GM12891 (cell line): ENCODE measurements around the gene HIRA.

Source experiments
- POLR2A ChIP-seq: IDR thresholded peaks from 2 replicates; pipeline ENCODE4 v1.6.1; 2011; ENCODE audit warnings: low read depth, low read length, control low read depth
- POLR2AphosphoS5 ChIP-seq: IDR thresholded peaks from 2 replicates; pipeline ENCODE4 v1.6.1; 2011; ENCODE audit warnings: low read depth, low read length, control low read depth
- TAF1 ChIP-seq: IDR thresholded peaks from 2 replicates; pipeline ENCODE4 v1.6.1; 2011; ENCODE audit warnings: low read depth, low read length, control low read depth

GRCh38 chr22:19319281-19319680, 112.3 kb downstream of the HIRA start:
- TF ChIP-seq POLR2A (no peak), POLR2AphosphoS5 (no peak), TAF1 (no peak)
